HG03066 (cell line): ENCODE measurements around the gene SLC44A5.
"Not testable (repeated sequence)": the region's sequence is repeated elsewhere in the genome, so short reads cannot be mapped to it uniquely, and the experiment has no call there.

Source experiments
- ATAC-seq: cut with Tn5 transposase; IDR thresholded peaks from one replicate; pipeline ENCODE4 v1.9.1; 2021; ENCODE audit warnings: low read depth; ENCODE audit not compliant: unreplicated experiment

The SLC44A5 gene

DNA sequence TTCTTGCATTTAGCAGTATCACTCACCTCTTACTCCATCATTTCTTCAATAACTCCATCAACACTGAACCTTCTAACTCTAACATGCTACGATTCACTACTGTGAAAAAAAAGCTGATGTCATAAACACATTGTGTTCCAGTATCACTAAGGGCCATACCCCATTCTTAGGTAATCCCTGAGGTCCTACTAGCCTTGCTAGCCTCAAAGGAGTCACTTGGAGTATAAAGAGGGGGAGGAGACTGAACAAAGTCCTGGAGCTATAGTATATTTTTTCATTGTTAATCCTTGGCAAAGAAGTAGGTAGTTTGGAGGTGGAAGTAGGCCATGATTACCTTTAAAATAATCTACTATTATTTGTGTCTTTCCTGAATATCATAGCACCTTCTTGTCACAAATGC, at the start of gene SLC44A5:
SLC44A5 (minus strand) TSS at position 101 of the 400 bp plus-strand sequence. CDS start 69,667 bp downstream, outside the sequence.
- no peak for ATAC-seq

DNA sequence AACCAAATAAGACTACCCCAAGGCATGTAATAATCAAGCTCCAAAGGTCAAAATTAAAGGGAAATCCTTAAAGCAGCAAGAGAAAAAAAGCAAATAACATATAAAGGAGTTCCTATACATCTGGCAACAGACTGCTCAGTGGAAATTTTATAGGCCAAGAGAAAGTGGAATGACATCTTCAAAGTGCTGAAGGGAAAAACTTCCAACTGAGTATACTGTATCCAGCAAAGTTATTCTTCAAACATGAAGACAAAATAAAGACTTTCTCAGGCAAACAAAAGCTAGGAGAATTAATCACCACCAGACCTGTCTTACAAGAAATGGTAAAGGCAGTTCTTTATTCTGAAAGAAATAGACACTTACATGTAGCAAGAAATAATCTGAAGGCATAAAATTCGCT, 45.0 kb upstream of the SLC44A5 start:
- no peak for ATAC-seq

DNA sequence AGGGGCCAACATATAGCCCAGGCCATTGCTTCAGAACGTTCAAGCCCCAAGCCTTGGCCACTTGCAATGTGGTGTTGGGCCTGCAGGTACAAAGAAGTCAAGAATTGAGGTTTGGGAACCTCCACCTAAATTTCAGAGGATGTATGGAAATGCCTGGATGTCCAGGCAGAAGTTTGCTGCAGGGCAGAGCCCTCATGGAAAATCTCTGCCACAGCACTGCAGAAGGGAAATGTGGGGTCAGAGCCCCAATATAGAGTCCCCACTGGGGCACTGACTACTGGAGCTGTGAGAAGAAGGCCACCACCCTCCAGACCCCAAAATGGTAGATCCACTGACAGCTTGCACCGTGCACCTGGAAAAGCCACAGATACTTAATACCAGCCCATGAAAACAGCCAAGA, 36.3 kb upstream of the SLC44A5 start:
- ATAC-seq: not testable (repeated sequence)

DNA sequence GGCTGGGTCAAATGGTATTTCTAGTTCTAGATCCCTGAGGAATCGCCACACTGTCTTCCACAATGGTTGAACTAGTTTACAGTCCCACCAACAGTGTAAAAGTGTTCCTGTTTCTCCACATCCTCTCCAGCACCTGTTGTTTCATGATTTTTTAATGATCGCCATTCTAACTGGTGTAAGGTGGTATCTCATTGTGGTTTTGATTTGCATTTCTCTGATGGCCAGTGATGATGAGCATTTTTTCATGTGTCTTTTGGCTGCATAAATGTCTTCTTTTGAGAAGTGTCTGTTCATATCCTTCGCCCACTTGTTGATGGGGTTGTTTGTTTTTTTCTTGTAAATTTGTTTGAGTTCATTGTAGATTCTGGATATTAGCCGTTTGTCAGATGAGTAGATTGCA, 34.2 kb upstream of the SLC44A5 start:
- not testable (repeated sequence) for ATAC-seq

DNA sequence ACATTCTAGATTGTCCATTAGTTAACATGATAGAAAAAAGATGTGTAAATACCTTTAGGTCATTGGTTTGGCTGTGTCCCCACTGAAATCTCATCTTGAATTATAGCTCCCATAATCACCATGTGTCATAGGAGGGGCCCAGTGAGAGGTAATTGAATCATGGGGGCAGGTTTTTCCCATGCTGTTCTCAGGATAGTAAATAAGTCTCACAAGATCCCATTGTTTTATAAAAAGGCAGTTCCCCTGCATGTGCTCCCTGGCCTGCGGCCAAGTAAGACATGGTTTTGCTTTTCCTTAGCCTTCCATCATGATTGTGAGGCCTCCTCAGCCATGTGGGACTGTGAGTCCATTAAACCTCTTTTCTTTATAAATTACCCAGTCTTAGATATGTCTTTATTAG, 32.5 kb upstream of the SLC44A5 start:
- ATAC-seq: no peak

DNA sequence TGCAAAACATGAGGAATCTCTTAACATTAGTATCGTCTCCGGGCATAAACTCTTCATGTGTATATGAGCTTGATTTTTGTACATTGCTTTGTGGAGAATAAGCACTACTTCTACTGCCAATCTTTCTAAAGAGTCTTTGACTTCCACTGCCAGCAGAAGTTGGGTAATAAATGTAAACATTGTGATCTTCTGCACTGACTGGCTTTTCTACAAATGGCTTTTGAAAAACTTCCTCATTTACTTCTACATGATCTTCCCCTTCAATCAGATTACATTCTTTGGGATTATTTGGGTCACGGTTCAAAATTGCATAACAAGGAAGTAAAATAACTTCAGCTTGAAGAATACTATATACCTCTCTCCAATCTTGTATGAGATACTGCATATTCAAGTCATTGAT, 30.4 kb upstream of the SLC44A5 start:
- no peak for ATAC-seq

DNA sequence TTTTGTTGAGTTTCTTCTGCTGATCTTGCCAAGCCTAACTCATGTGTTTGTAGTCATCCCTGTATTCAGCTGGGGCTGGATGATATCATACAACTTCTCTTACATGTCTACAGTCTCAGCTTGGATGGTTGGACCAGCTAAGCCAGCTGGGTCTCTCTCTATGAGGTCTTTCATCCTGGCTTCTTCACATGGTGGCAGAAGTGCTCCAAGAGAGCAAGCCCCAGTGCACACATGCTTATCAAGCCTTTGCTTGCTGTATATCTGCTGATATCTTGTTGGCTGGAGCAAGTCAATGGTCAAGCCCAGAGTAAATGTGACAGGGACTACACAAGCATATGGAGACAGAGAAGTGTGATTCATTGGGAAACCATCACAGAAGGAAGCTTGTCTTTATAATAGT, 29.2 kb upstream of the SLC44A5 start:
- ATAC-seq: no peak

DNA sequence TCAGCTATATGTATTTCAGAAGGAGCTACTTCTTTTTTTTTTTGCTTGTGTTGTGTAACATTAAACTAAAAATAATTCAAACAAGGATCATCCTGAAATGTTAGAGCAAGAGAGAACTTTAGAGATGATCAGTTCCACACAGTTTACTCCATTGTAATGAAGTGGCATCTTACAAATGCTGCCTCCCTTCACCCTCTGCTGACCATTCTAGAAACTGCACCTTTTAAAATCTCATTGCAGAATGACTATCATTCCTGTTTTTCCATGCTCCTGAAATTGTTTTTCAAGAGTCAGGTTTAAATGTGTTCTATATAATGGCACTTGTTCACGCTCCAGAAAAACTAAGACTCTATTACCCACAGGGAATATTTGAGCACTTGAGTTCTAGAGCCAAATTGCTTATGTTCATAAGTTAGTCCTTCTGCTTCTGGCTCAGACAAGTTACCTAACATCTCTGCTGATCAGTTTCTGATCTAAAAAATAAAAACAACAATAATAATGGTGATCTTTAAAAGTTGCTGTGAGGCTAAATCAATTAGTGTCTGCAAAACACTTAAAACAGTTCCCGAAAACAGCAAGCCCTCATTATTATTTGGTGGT, 21.5 kb upstream of the SLC44A5 start:
- peak; percentile 72 for ATAC-seq

DNA sequence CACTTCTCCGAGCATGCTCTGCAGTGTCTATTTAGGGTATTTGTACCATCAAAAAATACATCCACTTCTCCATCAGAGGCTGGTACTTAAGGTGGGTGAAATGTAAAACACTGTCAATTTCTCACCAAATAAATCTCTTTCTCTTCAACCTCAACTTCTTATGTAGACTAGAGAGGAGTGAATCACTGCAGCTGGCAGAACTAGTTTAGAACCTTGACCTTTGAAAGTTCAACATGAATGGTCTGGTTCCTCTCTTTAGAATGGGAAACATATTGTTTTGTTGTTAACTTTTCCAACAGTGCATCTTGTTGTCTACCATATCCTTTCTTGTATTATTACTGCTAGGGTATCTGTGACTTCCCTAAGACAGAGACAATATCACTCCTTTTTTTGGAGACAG, 20.1 kb upstream of the SLC44A5 start:
- no peak for ATAC-seq

DNA sequence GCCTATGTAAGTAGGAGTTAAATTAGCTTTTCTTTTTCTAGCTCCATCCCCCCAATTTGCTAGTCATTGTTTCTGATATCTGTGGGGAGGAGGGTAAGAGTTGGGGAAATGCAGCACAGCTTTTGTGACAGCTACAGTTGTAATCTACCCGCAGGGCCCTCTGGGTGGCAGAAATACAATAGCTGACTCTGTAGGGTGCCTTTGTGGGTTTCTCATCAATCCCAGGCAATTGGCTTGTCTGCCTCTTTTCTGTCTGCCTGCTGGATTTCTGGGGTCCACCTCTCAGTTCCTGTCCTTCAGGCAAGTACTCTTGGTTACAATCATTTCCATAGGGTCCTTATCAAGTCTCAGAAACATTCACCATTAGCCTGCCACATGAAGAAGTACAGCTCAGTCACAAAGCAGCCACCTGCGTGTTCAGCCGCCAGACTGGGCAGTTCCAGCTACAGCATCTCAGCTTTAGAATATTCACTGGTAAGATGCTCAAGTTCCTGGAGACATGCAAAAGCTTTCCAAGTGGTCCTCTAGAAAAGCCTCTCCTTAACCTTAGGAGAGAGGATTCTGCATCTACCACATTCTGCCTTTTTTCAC, 19.2 kb upstream of the SLC44A5 start:
- ATAC-seq: no peak

DNA sequence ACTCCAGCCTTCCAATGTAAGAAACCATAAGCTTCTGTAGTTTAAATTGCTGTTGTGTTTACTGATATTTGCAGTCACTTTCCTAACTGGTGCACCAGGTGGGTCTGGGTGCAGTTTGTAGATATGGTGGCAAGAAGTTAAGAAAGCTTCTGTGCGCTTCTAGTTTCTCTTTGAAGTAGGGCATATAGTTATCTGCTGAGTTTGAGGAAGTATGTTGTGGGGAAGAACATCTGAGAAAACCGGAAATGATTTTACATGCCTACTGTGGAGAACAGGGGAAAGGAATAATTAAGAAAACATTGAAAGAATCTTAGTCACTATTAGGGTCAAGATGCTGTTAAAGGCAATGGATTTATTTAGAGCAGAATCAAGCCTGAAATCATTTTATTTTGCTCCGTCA, 14.9 kb upstream of the SLC44A5 start:
- ATAC-seq: no peak

DNA sequence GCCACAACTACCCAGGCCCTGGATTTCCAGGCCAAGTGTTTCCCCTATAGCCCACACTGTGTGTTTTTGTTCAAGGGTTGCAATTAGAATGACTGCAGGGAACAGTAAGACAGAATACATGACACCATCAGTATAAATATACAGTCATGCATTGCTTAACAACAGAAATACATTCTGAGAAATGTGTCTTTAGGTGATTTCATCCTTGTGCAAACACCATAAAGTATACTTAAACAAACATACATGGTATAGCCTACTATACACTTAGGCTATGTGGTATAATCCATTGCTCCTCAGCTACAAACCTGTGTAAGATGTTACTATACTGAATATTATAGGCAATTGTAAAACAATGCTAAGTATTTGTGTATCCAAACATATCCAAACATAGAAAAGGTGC, 7.5 kb upstream of the SLC44A5 start:
- no peak for ATAC-seq

DNA sequence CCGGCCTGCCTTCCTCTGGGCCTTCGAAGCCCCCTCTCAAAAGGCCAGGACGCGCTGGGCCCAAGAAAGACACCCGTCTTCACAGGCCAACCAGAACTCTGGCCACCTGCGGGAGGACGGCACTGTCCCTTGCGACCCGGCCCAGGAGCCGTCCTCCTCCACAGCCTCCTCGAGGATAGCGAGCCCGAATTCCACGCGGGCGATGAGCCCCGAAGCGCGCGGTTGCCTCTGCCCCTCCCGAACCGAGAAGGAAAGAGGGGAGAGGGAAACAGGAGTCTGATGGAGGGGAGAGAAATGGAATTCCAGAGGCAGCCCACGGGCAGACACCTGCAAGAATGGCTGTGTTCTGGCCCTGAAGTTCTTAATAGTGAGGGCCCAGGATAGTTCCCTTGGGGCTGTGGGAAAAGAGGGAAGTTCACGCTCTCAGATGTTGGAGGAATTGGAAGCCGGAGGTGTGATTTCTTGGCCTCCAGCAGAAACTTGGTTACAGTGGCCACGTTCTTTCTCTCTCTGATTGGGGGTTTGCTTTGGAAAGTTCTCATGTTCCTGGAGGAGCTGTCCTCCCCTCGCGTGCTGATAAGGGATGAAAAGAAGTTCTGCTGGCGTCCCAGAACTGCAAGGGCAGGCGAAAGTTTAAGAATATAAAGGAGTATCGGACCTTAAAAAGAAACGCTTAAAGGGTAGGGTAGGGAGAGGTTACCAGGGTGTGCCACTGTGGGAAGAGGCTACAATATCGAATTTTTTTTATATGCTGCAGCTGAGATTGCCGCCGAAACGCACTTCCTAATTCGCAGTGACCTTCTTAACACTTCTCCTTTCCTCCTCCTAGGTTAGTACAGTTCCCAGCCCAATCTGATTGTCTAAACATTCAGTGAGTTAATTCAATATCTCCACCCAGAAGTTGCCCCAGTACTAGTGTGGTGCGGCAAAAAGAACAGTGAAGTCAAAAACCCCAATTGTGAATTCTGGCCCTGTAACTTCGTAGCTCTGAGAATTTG, 5.8 kb upstream of the SLC44A5 start:
- no peak for ATAC-seq

DNA sequence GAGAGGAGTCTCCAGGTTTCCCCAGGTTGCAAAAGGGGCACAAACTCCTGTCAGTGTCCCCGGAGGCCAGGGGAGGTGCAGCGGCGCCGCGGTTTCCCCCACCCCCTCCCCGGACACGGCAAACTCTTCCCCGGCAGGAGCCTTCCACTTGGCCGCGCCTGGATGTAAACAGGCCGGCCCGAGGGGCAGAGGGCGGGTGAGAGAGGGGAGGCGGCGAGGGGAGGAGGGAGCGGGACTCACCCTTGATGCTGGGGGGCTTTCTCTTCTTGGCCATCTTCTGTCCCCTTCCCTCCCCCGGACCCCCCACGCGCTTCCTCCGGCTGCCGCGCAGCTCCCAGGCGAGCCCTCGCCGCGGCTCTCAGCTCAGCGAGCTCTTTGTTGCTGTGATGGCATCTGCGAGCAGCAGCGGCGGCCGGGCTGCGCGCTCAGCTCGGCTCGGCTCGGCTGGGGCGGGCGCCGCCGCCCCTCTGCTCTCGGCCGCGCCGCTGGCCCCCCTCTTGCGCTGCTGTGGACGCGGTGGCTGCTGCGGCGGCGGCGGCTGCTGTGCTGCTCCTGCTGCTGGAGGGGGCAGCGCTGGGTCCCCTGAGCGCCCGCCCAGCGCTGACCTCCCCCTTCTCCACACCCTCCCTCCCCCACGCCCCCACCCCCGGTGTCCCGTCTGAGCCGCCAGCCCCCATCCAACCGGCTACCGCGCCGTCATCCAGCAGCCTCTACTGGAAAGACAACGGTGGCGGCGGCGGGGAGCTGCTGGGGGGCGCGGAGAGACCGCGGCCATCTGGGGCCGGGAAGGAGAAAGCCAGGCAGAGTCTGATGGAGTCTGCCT, 4.9 kb upstream of the SLC44A5 start:
- ATAC-seq: no peak

DNA sequence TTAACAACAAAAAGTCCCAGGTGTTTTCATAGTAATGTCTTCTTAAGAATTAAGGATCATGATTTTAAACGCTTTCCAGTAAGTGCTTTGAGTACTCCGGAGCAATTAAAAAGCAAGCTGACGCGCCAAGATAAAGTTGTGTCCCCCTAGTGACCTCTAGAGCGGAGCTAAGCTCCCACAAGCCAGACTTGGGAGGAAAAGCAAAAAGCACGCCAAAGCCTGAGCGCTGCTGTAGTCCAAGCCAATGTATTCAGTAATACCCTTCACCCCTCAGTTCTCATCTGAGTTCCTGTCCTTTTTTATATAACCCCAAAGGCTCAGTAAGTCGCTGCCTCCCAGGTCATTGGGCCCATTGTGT, 3.5 kb upstream of the SLC44A5 start:
- peak; percentile 19 for ATAC-seq

DNA sequence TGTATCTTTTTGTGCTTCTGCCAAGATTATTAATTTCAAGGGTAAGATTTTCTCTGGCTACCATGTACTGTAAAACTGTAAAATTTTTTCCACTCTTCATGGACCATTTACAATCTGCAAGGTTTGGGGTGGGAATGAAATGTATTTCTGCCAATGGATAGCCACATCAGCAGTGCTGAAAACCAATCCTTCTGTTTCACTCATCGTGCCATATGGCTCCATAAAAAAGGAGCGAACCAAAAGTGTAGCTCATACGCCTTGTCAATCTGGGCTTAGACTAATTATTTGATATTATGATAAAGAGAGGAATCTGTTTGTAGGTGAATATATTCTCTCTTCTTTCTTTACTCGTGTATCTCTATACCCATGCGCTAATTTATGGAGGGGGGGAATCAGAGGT, 3.0 kb upstream of the SLC44A5 start:
- ATAC-seq: no peak

DNA sequence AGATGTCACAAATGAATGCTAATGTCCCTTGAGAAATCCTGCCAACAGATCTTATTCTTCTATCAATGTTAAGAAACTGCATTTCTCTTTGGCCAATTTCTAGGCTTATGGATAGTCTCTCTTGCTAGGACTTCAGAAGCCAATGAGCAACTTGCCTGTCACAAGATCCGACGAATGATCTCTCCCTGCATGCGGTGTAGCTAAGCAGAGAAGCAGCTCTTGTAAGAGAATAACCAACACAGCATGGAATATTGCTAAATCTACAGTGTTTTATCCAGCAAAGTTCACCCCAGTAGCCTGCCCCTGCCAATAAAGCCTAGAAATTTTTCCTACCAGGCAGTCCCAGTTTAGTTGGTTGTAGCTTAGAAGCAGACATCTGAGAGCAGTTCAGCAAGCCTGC, 2.1 kb upstream of the SLC44A5 start:
- ATAC-seq: no peak

DNA sequence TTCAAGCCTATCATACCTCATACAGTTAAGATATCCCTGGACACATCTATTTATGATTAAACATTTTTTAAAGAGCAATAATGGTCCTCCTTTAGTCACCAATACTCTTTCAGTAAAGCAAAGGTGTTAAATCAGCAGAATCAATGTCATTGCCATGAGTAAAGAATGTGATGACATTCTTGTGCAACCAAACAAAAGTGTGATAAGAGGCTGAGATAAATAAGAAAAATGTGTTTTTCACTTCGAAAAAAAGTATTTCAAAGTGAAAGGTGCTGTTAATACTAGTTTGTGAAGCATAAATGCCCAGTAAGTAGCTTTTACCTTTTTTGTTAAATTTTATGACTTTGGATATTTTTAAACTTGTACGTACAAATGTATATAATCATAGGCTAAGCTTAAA, 8.4 kb downstream of the SLC44A5 start:
- ATAC-seq: no peak

DNA sequence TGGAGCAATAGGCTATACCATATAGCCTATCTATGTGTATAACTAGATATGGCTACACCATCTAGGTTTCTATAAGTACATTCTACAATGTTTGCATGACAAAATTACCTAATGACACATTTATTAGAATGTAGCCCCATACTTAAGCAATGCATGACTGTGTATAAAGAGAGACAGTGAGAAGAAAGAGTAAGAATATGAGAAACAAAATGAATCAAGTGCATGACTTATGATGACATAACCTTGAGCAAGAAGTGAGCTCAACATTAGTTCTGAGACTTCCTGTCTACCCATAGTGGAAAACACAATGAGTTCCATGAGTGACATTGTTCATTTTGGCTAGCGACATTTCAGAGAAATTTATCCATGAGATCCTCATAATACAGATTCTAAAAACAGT, 10.1 kb downstream of the SLC44A5 start:
- ATAC-seq: no peak

DNA sequence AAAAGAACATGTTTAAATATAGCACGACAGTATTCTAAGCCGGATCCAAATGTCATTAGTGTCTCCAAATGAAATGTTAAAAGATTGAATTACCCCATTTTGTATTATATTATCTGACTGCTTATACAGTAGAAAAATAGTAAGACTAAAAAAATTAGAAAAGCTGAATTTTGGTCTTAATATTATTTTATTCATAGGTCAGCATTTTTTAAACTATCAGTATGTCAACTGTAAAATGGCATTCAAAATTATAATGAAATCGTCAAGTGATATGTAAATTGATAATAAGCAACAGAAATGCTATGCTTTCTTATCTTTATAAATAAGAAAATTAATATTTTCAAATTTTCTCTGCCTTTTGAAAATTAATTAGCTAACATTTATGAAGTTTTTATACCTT, 16.6 kb downstream of the SLC44A5 start:
- no peak for ATAC-seq

DNA sequence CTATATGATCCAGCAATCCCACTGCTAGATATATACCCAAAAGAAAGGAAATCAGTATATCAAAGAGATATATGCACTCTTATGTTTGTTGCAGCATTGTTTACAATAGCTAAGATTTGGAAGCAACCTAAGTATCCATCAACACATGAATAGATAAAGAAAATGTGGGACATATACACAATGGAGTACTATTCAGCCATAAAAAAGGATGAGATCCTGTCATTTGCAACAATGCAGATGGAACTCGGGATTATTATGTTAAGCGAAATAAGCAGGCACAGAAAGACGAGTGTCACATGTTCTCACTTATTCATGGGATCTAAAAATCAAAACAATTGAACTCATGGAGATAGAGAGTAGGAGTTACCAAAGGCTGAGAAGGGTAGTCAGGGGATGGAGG, 17.5 kb downstream of the SLC44A5 start:
- not testable (repeated sequence) for ATAC-seq
